Measurements from ENCODE around the gene CTSS.

- TF ChIP-seq ZNF292 (tag by site-specific recombination; IDR thresholded peaks at IDR 0.05; ENCODE audit: borderline replicate concordance, low read depth) (no peak), ZNF785 (tag by site-specific recombination; IDR thresholded peaks at IDR 0.05) (no peak), ZNF660 (tag by site-specific recombination; IDR thresholded peaks at IDR 0.05) (no peak), ZNF274 (IDR thresholded peaks at IDR 0.05; ENCODE audit: low read length) (no peak), ZNF274 (tag by site-specific recombination; IDR thresholded peaks at IDR 0.05; ENCODE audit: borderline replicate concordance) (no peak), ZNF10 (tag by site-specific recombination; IDR thresholded peaks at IDR 0.05) (no peak), ZNF623 (tag by site-specific recombination; IDR thresholded peaks at IDR 0.05) (no peak), REST (tag by site-specific recombination; IDR thresholded peaks at IDR 0.05) (no peak), CTCF (tag by site-specific recombination; IDR thresholded peaks at IDR 0.05) (no peak), PRDM4 (tag by site-specific recombination; IDR thresholded peaks at IDR 0.05) (no peak), SP2 (tag by site-specific recombination; IDR thresholded peaks at IDR 0.05) (no peak), ZNF76 (tag by site-specific recombination; IDR thresholded peaks at IDR 0.05; ENCODE audit: borderline replicate concordance, low read depth) (no peak), ZNF776 (tag by site-specific recombination; IDR thresholded peaks at IDR 0.05; ENCODE audit: borderline replicate concordance) (no peak), ZNF350 (tag by site-specific recombination; IDR thresholded peaks at IDR 0.05) (no peak), KLF1 (tag by site-specific recombination; IDR thresholded peaks at IDR 0.05) (no peak)
Observed at GRCh38 chr1:150718225-150718891, 47.2 kb downstream of the CTSS start.

Measured in HEK293 (cell line).